ENCODE results near the gene LOXL3.
"Not testable (repeated sequence)": the region's sequence is repeated elsewhere in the genome, so short reads cannot be mapped to it uniquely, and the experiment has no call there.

The LOXL3 gene

GRCh38 chr2:74573747-74574562 is 20.2 kb upstream of the LOXL3 start:
- DNase-seq (ENCODE audit: low read depth in 2 of 2, low spot score in 1 of 2), result no peak

DNA sequence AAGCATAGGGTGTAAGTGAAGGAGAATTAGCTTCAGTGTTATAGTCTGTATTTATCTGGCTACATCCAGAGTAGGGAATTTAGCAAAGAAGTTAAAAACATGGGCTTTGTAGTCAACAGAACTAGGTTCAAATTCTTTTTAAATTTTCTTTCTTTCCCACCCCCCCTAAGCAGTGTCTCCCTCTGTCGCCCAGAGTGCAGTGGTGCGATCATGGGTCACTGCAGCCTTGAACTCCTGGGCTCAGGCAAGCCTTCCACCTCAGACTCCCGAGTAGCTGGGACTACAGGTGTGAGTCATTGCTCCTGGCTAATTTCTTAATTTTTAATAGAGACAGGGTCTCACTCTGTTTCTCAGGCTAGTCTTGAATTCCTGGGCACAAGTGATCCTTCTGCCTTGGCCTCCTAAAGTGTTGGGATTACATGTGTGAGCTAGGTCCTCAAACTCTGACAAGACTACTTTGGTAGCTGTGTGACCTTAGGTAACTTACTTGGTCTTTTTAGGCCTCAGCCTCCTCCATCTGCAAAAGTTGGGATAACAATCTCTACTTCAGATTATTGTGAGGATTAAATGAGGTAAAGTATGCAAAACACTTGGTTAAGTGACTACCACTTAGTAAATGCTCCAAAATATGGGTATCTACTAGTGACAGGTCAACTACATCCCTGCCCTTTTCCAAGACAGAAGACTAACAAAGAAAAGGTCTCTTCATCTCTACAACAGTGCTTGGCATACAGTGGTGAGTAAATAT is 18.6 kb upstream of the LOXL3 start:
- DNase-seq (ENCODE audit: low read depth in 2 of 2, low spot score in 1 of 2), result no peak

DNA sequence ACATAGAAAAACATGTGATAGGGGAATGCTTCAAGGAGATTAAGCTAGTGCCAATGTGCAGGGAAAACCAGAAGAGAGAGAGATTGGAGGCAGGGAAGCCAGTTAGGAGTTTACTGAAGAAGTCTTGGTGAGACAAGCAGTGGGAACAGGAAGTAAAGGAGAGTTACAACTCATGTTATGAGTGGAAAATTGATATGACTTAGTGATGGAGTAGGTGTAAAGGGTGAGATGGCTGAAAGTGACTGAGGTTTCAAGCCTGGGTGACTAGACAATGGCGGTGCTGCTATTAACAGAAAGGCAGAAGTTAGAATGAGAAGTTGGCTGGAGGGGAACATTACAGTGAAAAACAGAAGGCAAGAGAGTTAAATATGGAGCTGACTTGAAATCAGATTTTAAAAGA is 17.3 kb upstream of the LOXL3 start:
- no peak for DNase-seq (ENCODE audit: low read depth in 2 of 2, low spot score in 1 of 2)

DNA sequence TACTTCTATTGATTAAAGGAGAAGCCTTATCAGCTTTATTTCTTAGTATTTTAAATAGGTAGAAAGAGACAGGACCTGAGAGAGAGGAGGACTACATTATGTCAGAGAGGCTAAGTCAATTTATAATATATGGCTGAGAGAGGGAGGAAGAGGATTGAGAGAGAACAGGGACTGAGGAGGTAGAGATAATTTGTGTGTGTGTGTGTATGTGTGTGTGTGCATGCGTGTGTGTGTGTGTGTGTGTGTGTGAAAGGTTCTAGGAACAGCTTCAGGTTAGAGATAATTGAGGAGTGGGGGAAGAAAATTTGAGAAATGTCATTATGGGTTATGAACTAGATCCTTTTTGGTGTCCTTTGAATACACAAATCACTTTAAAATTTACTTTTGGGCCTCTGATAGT is 15.9 kb upstream of the LOXL3 start:
- no peak for DNase-seq (ENCODE audit: low read depth in 2 of 2, low spot score in 1 of 2)

- no peak for DNase-seq (ENCODE audit: low read depth in 2 of 2, low spot score in 1 of 2)
Measured at GRCh38 chr2:74567881-74568280, 14.1 kb upstream of the LOXL3 start.

- no peak for DNase-seq (ENCODE audit: low read depth in 2 of 2, low spot score in 1 of 2)
Measured at GRCh38 chr2:74566754-74567085, 13.0 kb upstream of the LOXL3 start.

- no peak for DNase-seq (ENCODE audit: low read depth in 2 of 2, low spot score in 1 of 2)
Measured at GRCh38 chr2:74566076-74566753, 12.5 kb upstream of the LOXL3 start.

DNA sequence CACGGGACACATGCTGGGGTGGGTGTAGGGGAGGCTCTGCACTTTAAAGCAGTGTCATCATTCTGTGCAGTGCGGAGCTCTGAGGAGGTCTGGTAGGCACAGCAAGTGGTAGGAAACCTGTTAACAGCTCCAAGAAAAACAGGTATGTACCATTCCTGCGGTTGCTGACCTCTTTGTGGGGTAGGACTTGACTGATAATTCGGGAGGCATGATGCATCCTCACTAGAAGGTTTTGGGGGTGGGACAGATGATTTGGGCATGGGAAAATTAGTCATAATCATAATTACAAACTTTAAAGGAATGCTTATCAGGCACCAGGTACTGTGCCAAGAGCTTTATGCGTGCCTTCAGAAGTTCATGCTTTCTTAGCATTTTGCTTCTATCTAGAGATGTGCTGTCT is 10.5 kb upstream of the LOXL3 start:
- no peak for DNase-seq (ENCODE audit: low read depth in 2 of 2, low spot score in 1 of 2)

GRCh38 chr2:74562126-74562775 is 8.5 kb upstream of the LOXL3 start:
- DNase-seq (ENCODE audit: low read depth in 2 of 2, low spot score in 1 of 2), result no peak

DNA sequence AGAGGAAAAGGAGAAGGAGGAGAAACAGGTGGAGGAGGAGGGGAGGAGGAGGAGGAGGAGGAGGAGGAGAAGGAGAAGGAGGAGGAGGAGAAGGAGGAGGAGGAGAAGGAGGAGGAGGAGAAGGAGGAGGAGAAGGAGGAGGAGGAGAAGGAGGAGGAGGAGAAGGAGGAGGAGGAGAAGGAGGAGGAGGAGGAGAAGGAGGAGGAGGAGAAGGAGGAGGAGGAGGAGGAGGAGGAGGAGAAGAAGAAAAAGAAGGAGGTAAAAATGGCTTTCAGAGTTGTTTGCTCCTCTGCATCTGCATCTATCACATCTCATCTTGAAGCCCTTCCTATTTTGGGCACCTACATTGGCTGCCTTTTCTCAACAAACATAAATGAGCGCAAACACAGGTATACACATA is 7.3 kb upstream of the LOXL3 start:
- not testable (repeated sequence) for DNase-seq (ENCODE audit: low read depth in 2 of 2, low spot score in 1 of 2)

DNA sequence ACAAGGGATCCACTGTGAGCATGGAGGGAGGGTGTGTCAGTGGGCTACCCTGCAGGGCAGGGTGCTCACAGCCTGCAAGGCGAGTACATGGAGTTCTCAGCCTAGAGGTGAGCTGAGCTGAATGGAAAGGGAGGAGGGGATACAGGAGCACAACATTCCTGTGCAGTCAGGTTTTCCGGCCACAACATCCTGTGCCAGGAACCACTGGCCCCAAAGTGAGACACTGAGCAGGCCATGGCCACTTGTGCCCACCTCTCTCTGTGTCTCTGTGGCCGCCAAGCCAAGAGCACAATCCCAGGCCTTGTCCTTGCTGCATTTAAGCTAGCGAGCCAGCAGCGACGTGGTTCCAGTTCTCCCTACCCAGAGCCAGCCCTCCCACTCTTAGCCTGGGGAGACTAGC is 6.8 kb upstream of the LOXL3 start:
- no peak for DNase-seq (ENCODE audit: low read depth in 2 of 2, low spot score in 1 of 2)

- DNase-seq (ENCODE audit: low read depth in 2 of 2, low spot score in 1 of 2), result no peak
Measured at GRCh38 chr2:74559912-74560311, 6.2 kb upstream of the LOXL3 start.

DNA sequence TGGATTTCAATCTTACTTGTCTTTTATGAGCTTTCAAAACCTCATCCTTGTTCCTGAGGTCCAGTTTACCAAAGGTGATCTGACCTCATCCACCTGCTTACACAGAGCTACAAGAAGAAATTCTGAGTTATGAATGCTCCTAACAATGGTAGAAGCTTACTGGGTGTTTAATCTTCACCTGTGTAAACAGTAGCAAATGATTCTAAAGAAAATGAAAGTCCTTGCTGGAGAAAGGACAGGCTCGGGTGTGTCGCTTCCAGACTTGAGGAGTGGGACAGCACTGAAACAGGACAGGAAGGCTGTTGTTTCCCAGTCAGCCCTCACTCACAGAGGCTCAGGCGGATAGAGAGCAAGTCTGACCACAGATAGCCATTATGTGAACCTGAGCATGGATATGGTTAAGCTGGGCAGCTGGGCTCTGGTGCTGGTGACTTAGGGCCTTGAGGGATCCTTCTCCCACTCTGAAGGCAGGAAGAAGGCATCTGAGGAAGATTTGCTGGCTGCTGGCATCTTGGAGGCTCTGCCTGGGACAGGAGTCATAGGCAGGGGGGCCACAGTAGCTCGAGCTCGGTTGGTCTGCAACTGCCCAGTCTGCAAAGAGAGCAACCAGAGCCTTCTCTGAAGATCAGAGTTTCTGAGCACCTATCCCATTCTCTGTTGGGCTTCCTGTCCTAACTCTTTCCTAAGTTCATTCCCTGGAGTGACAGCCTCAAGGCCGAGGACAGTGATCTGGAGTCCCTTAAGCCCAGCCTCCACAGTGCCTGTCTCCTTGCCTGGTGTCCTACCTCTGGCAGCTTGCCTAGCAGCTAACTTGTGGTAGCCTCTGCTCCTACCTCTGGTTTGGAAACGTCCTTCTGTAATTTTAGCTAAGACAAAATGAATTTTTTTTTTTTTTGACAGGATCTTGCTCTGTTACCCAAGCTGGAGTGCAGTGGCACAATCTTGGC is 4.8 kb upstream of the LOXL3 start:
- DNase-seq (ENCODE audit: low read depth in 2 of 2, low spot score in 1 of 2), result no peak

- no peak for DNase-seq (ENCODE audit: low read depth in 2 of 2, low spot score in 1 of 2)
Measured at GRCh38 chr2:74556831-74557370, 3.2 kb upstream of the LOXL3 start.

DNA sequence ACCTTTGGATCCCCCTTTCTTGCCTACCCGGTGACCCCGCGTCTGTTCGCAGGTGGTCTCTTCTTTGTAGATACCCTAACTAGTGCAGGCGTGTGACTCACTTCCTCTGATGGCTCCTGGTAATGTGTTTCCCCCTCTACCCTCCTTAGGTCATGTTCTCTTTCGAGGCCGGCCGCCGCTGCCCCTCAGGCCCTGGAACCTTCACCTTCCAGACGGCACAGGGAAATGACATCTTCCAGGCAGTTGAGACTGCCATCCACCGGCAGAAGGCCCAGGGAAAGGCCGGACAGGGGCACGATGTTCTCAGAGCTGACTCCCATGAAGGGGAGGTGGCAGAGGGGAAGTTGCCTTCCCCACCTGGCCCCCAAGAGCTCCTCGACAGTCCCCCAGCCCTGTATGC is 2.4 kb upstream of the LOXL3 start:
- no peak for DNase-seq (ENCODE audit: low read depth in 2 of 2, low spot score in 1 of 2)

GRCh38 chr2:74555610-74556103 is 1.9 kb upstream of the LOXL3 start:
- no peak for DNase-seq (ENCODE audit: low read depth in 2 of 2, low spot score in 1 of 2)

- DNase-seq (ENCODE audit: low read depth in 2 of 2, low spot score in 1 of 2), result no peak
Measured at GRCh38 chr2:74554820-74555531, 1.2 kb upstream of the LOXL3 start.

GRCh38 chr2:74552914-74553811 is 579 bp downstream of the LOXL3 start:
- DNase-seq (ENCODE audit: low read depth in 2 of 2, low spot score in 1 of 2), result no peak

Measured in stimulated activated CD8-positive, alpha-beta memory T cell treated with anti-CD3 and anti-CD28 coated beads, Interleukin-4, amount 100 ng/mL, for 4 hours (primary cell).